HEK293 (cell line): Measurements from ENCODE around the gene WDR70.

Experiments
- OSR2 ChIP-seq: fragments of 450-650 bp; formaldehyde crosslinking; IDR thresholded peaks from 2 replicates; pipeline ENCODE4 v1.5.1; 2016; ENCODE audit warnings: missing biosample characterization, missing genetic modification characterization
- ZNF274 ChIP-seq, 2 experiments: fragments of 200-500 bp in 1 of 2; fragments of 450-650 bp in 1 of 2; sonication (Bioruptor generic) in 1 of 2; formaldehyde crosslinking in 1 of 2; IDR thresholded peaks; 2 replicates each; pipeline versions ENCODE4 v1.5.1 to v1.6.1; 2014 to 2016; ENCODE audit warnings: borderline replicate concordance in 1 of 2, inconsistent platforms in 1 of 2, low read length in 1 of 2, missing biosample characterization in 1 of 2, missing genetic modification characterization in 1 of 2
- ZNF629 ChIP-seq: fragments of 450-650 bp; formaldehyde crosslinking; IDR thresholded peaks from 2 replicates; pipeline ENCODE4 v1.5.1; 2017; ENCODE audit warnings: missing biosample characterization, missing genetic modification characterization
- TF ChIP-seq, protein P1 (sequence below): fragments of 450-650 bp; formaldehyde crosslinking; IDR thresholded peaks from 2 replicates; pipeline ENCODE4 v1.5.1; 2016; ENCODE audit warnings: missing biosample characterization, missing genetic modification characterization

DNA sequence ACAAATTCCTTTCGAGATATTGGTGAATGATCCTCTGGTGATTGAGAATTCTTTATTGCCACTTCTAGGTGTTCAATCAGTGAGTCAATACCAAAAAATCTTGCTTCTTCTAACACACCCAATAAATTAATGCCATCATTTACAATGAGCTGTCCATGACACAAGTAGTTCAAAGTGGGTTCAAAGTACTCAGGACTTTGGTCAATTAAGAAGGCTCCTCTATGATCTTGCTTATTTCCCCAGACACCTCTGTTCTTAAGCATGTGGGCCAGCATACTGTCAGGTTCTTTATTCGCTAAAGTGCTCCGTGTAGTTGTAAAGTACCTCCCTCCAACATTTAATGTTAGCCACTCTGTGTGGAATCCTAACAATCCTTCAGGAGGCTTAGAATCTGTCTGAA, 127.1 kb downstream of the WDR70 start:
- TF ChIP-seq ZNF629 (tag by site-specific recombination): no peak
- TF ChIP-seq, protein P1, sequence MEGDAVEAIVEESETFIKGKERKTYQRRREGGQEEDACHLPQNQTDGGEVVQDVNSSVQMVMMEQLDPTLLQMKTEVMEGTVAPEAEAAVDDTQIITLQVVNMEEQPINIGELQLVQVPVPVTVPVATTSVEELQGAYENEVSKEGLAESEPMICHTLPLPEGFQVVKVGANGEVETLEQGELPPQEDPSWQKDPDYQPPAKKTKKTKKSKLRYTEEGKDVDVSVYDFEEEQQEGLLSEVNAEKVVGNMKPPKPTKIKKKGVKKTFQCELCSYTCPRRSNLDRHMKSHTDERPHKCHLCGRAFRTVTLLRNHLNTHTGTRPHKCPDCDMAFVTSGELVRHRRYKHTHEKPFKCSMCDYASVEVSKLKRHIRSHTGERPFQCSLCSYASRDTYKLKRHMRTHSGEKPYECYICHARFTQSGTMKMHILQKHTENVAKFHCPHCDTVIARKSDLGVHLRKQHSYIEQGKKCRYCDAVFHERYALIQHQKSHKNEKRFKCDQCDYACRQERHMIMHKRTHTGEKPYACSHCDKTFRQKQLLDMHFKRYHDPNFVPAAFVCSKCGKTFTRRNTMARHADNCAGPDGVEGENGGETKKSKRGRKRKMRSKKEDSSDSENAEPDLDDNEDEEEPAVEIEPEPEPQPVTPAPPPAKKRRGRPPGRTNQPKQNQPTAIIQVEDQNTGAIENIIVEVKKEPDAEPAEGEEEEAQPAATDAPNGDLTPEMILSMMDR (tag by site-specific recombination): no peak
- no peak for TF ChIP-seq OSR2 (tag by site-specific recombination)
- TF ChIP-seq ZNF274 (IDR thresholded peaks at IDR 0.05; ENCODE audit: low read length): no peak
- no peak for TF ChIP-seq ZNF274 (tag by site-specific recombination; IDR thresholded peaks at IDR 0.05; ENCODE audit: borderline replicate concordance)
